OCI-LY3 (cell line): ENCODE data around the gene IGF2BP3.
A peak's percentile ranks its signal among the peaks of the same experiment; 100 is the strongest.

Experiments used
- H2AFZ ChIP-seq: fragments of 200-600, 300-600 bp; shearing (Covaris generic); 2 replicates; pipeline ENCODE4 v1.6.0; 2014; ENCODE audit warnings: antibody characterized with exemption, low read depth, low read length
- H3K27ac ChIP-seq: fragments of 200-600, 300-600 bp; sonication (generic); 2 replicates; pipeline ENCODE4 v1.5.1; 2014; ENCODE audit warnings: mild to moderate bottlenecking, low read length, moderate library complexity, mixed read lengths
- H3K27me3 ChIP-seq: fragments of 200-600, 300-600 bp; sonication (generic); 2 replicates; pipeline ENCODE4 v1.6.1; 2014; ENCODE audit warnings: low read depth, low read length, mixed read lengths
- H3K36me3 ChIP-seq: fragments of 200-600, 300-600 bp; sonication (generic); replicated peaks from 2 replicates; pipeline ENCODE3; 2014; ENCODE audit warnings: low read depth, low read length, mixed read lengths
- H3K4me1 ChIP-seq: fragments of 300-600, 200-600 bp; sonication (generic); 2 replicates; pipeline ENCODE4 v1.6.1; 2014; ENCODE audit warnings: low read length, mixed read lengths
- H3K4me2 ChIP-seq: fragments of 200-600, 300-600 bp; sonication (generic); 2 replicates; pipeline ENCODE4 v1.6.1; 2014; ENCODE audit warnings: low read length, mixed read lengths
- H3K4me3 ChIP-seq: fragments of 300-600, 200-600 bp; sonication (generic); 2 replicates; pipeline ENCODE4 v1.5.1; 2014; ENCODE audit warnings: antibody characterized with exemption, mild to moderate bottlenecking, low read length, moderate library complexity
- H3K79me2 ChIP-seq: fragments of 300-600, 200-600 bp; shearing (Covaris generic); 2 replicates; pipeline ENCODE4 v1.6.1; 2014; ENCODE audit warnings: mild to moderate bottlenecking, low read length, mixed read lengths
- H3K9ac ChIP-seq: fragments of 300-600, 200-600 bp; shearing (Covaris generic); 2 replicates; pipeline ENCODE4 v1.6.0; 2014; ENCODE audit warnings: mild to moderate bottlenecking, low read length, moderate library complexity
- H3K9me3 ChIP-seq: fragments of 200-600, 300-600 bp; shearing (Covaris generic); 2 replicates; pipeline ENCODE4 v1.6.1; 2014; ENCODE audit warnings: low read length, mixed read lengths; ENCODE audit not compliant: insufficient read depth
- H4K20me1 ChIP-seq: fragments of 200-600, 300-600 bp; sonication (generic); 2 replicates; pipeline ENCODE4 v1.6.1; 2016; ENCODE audit warnings: low read length, mixed read lengths; ENCODE audit not compliant: insufficient read depth
- CTCF ChIP-seq: fragments of 200-600, 300-600 bp; sonication (generic); IDR thresholded peaks from 2 replicates; pipeline ENCODE4 v1.5.1; 2014; ENCODE audit warnings: antibody characterized with exemption, low read length, low read depth
- EZH2phosphoT487 ChIP-seq: fragments of 200-600 bp; shearing (Covaris generic); IDR thresholded peaks from 2 replicates; pipeline ENCODE4 v1.6.1; 2018; ENCODE audit warnings: antibody characterized with exemption, mixed run types, low read depth

Gene IGF2BP3

GRCh38 chr7:23277359-23277989 is 192.8 kb downstream of the IGF2BP3 start:
- Histone ChIP-seq H3K4me1 (peaks cover 13% of the 10 kb centered on the region), H3K9ac (no peak overlapping the region), H3K4me3 (no peak overlapping the region), H3K27me3 (no peaks in the 10 kb centered on the region), H3K9me3 (no peaks in the 10 kb centered on the region), H3K27ac (no peak overlapping the region), H3K4me2 (peak overlapping the region; percentile 9; the same call in 1 of the 2 replicates), H2AFZ (0 out of 2 replicates have a peak overlapping the region, but pooled peaks have one; percentile 12), H3K79me2 (no peaks in the 10 kb centered on the region), H3K36me3 (no peaks in the 10 kb centered on the region), H4K20me1 (no peaks in the 10 kb centered on the region)
- TF ChIP-seq CTCF (peak; percentile 59), EZH2phosphoT487 (no peak)

- peak overlapping the region; percentile 9; the same call in 1 of the 2 replicates for H3K4me2 ChIP-seq
- H3K27me3 ChIP-seq = no peaks in the 10 kb centered on the region
- no peak overlapping the region for H3K27ac ChIP-seq
- no peak overlapping the region for H3K4me3 ChIP-seq
- H4K20me1 ChIP-seq = no peaks in the 10 kb centered on the region
- no peaks in the 10 kb centered on the region for H3K9me3 ChIP-seq
- 0 out of 2 replicates have a peak overlapping the region, but pooled peaks have one; percentile 12 for H2AFZ ChIP-seq
- H3K9ac ChIP-seq = no peak overlapping the region
- H3K4me1 ChIP-seq = peaks cover 14% of the 10 kb centered on the region
- H3K36me3 ChIP-seq = no peaks in the 10 kb centered on the region
- H3K79me2 ChIP-seq = no peaks in the 10 kb centered on the region
- TF ChIP-seq EZH2phosphoT487 (no peak), CTCF (no peak)
These were observed 193.3 kb downstream of the IGF2BP3 start for GRCh38 chr7:23276947-23277346.

GRCh38 chr7:23276376-23276775 is 193.9 kb downstream of the IGF2BP3 start:
- Histone ChIP-seq H2AFZ (no peak overlapping the region), H3K9ac (no peak overlapping the region), H3K79me2 (no peaks in the 10 kb centered on the region), H3K4me3 (no peak overlapping the region), H3K36me3 (no peaks in the 10 kb centered on the region), H3K27ac (no peak overlapping the region), H3K4me2 (no peak overlapping the region), H3K4me1 (peaks cover 14% of the 10 kb centered on the region), H3K27me3 (no peaks in the 10 kb centered on the region), H4K20me1 (no peaks in the 10 kb centered on the region), H3K9me3 (no peaks in the 10 kb centered on the region)
- TF ChIP-seq CTCF (peak; percentile 31), EZH2phosphoT487 (no peak)

- H3K4me3 ChIP-seq = no peak overlapping the region
- no peak overlapping the region for H3K4me2 ChIP-seq
- TF ChIP-seq EZH2phosphoT487 = no peak
- no peak for TF ChIP-seq CTCF
- no peaks in the 10 kb centered on the region for H3K9me3 ChIP-seq
- H4K20me1 ChIP-seq = no peaks in the 10 kb centered on the region
- H3K27ac ChIP-seq = no peak overlapping the region
- H3K9ac ChIP-seq = no peak overlapping the region
- H3K4me1 ChIP-seq = peaks cover 14% of the 10 kb centered on the region
- H2AFZ ChIP-seq = no peak overlapping the region
- H3K79me2 ChIP-seq = no peaks in the 10 kb centered on the region
- no peaks in the 10 kb centered on the region for H3K36me3 ChIP-seq
- no peaks in the 10 kb centered on the region for H3K27me3 ChIP-seq
These were observed 194.4 kb downstream of the IGF2BP3 start for GRCh38 chr7:23275912-23276311.
